ENCODE measurements around the gene GALT.

Gene GALT

GRCh38 chr9:34646211-34647083 lies at the start of gene GALT:
Gene GALT (plus strand): TSS chr9:34646675. CDS start chr9:34646705, 30 bp downstream.
- peak; percentile 95 for DNase-seq (ENCODE audit: low spot score)

- no peak for DNase-seq (ENCODE audit: low spot score)
Observed at GRCh38 chr9:34599546-34599945, 46.9 kb upstream of the GALT start.

- no peak for DNase-seq (ENCODE audit: low spot score)
Observed at GRCh38 chr9:34600908-34601307, 45.6 kb upstream of the GALT start.

- DNase-seq (ENCODE audit: low spot score), result no peak
Observed at GRCh38 chr9:34601937-34602573, 44.4 kb upstream of the GALT start.

GRCh38 chr9:34603610-34604231 lies 42.8 kb upstream of the GALT start:
- peak; percentile 81 for DNase-seq (ENCODE audit: low spot score)

- no peak for DNase-seq (ENCODE audit: low spot score)
Observed at GRCh38 chr9:34606190-34606589, 40.3 kb upstream of the GALT start.

GRCh38 chr9:34606905-34607304 lies 39.6 kb upstream of the GALT start:
- DNase-seq (ENCODE audit: low spot score), result no peak

GRCh38 chr9:34607331-34607730 lies 39.1 kb upstream of the GALT start:
- no peak for DNase-seq (ENCODE audit: low spot score)

- no peak for DNase-seq (ENCODE audit: low spot score)
Observed at GRCh38 chr9:34610434-34611206, 35.9 kb upstream of the GALT start.

GRCh38 chr9:34611251-34611810 lies 35.1 kb upstream of the GALT start:
- no peak for DNase-seq (ENCODE audit: low spot score)

GRCh38 chr9:34611811-34612787 lies 34.4 kb upstream of the GALT start, which contains the start of gene RPP25L:
Gene RPP25L (minus strand): TSS chr9:34612097. CDS start chr9:34611296, 801 bp downstream.
- peak; percentile 80 for DNase-seq (ENCODE audit: low spot score)

GRCh38 chr9:34612788-34613390 lies 33.6 kb upstream of the GALT start:
- peak; percentile 67 for DNase-seq (ENCODE audit: low spot score)

GRCh38 chr9:34615132-34615531 lies 31.3 kb upstream of the GALT start:
- no peak for DNase-seq (ENCODE audit: low spot score)

GRCh38 chr9:34620061-34620994 lies 26.1 kb upstream of the GALT start, which contains the start of gene DCTN3:
Gene DCTN3 (minus strand): TSS chr9:34620495. CDS start chr9:34620464, 31 bp downstream.
- DNase-seq (ENCODE audit: low spot score), result peak; percentile 96

GRCh38 chr9:34623374-34624235 lies 22.9 kb upstream of the GALT start:
- no peak for DNase-seq (ENCODE audit: low spot score)

- no peak for DNase-seq (ENCODE audit: low spot score)
Observed at GRCh38 chr9:34624475-34625185, 21.8 kb upstream of the GALT start.

- no peak for DNase-seq (ENCODE audit: low spot score)
Observed at GRCh38 chr9:34625186-34625486, 21.3 kb upstream of the GALT start.

Measured in HuH-7 (cell line).